Cardiac fibroblast (primary cell): ENCODE results near the gene PPP1R14C.

Source experiments
- DNase-seq, 2 donors: peaks; one replicate each; pipeline versions ENCODE4 v3.0.0 to v3.0.0-alpha.2; 2010; ENCODE audit warnings: low read depth in 2 of 2
- H3K4me3 ChIP-seq, 2 donors: replicated peaks in 1 of 2; 1 replicate in 1 of 2; 2 replicates in 1 of 2; pipeline ENCODE4 v1.5.1; 2011; ENCODE audit warnings: low read depth in 2 of 2, low read length in 2 of 2, mild to moderate bottlenecking in 2 of 2, moderate library complexity in 1 of 2
- CTCF ChIP-seq: IDR thresholded peaks from one replicate; pipeline ENCODE4 v1.5.1; 2011; ENCODE audit warnings: low read depth, mild to moderate bottlenecking, low read length, inconsistent platforms

Gene PPP1R14C

DNA sequence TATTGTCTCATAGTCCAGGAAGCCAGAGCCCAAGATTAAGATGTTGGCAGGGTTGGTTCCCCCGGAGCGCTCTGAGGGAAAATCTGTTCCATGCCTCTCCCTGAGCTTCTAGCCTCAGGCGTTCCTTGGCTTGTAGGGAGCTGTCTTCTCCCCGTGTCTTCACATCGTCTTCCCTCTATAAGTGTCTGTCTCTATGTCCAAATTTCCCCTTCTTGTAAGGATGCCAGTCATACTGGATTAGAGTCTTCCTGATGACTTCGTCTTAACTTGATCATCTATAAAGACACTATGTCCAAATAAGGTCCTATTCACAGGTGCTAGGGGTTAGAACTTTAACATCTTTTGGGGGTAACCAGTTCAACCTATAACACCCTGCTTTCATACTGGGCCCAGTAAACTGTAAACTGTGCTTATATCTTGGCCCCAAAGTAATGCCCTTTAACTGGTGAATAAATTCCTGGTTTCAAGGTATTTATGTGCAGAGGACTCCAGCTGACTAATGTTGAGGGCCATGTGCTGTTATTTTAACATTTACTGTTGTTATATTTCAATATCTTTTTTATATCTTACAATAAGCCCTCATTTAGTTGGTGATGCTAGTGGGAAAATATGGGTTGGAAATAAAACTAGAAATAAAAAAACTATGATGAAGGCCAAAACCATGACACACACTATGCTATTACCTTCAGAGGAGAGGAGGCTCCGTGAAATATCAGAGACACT, 124.3 kb downstream of the PPP1R14C start:
- DNase-seq: peak in 1 of 2 donors; percentile 4

GRCh38 chr6:150267686-150268561, 125.1 kb downstream of the PPP1R14C start:
- H3K4me3 ChIP-seq: no peak overlapping the region
- no peak for TF ChIP-seq CTCF
- peak; percentile 74 to 79 for DNase-seq

More for the DNA sequence above, 124.3 kb downstream of the PPP1R14C start:
- TF ChIP-seq CTCF: no peak
- H3K4me3 ChIP-seq: no peak overlapping the region

DNA sequence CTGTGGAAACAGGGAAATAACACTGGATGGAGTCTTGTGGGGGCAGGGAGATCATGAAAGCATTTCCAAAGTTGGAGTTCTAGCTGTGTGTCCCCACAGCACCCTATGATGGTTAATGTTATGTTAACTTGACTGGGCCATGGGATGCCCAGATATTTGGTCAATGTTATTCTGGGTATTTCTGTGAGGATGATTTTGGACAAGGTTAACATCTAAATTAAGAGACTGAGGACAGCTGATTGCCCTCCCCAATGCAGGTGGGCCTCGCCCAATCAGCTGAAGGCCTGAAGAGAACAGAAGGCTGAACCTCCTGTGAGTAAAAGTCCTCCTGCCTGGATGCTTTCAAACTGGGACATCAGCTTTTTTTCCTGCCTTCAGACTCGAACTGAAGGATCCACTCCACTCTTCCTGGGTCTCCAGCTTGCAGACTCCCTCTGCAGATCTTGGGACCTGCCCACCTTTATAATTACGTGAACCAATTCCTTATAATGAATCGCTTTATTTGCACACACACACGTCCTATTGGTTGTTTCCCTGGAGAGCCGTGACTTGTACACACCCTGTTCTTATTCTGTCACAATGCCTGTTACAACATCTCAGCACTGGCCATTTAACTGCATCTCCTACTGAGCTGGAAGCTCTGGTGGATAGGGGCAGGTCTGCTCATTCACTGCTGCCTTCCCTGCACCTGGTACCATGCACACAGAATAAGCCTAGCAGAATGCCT, 126.4 kb downstream of the PPP1R14C start:
- no peak for DNase-seq
- TF ChIP-seq CTCF: no peak
- H3K4me3 ChIP-seq: no peak overlapping the region

GRCh38 chr6:150269857-150270223, 127.0 kb downstream of the PPP1R14C start:
- no peak overlapping the region for H3K4me3 ChIP-seq
- DNase-seq: peak; percentile 18 to 34
- TF ChIP-seq CTCF: no peak

GRCh38 chr6:150270330-150271052, 127.6 kb downstream of the PPP1R14C start:
- no peak for TF ChIP-seq CTCF

GRCh38 chr6:150271172-150271500, 128.3 kb downstream of the PPP1R14C start:
- no peak for DNase-seq
- no peak overlapping the region for H3K4me3 ChIP-seq
- no peak for TF ChIP-seq CTCF

More at GRCh38 chr6:150270330-150271052, 127.6 kb downstream of the PPP1R14C start:
- H3K4me3 ChIP-seq: no peak overlapping the region
- DNase-seq: no peak
